GM23338 (cell line): ENCODE data around the gene MRPL37.

Experiments
- EZH2 ChIP-seq: fragments of 200-600 bp; sonication (generic); IDR thresholded peaks from one replicate; pipeline ENCODE4 v1.8.0; 2017; ENCODE audit warnings: antibody characterized with exemption, mild to moderate bottlenecking, low read depth; ENCODE audit not compliant: unreplicated experiment
- EZH2phosphoT487 ChIP-seq: fragments of 200-600 bp; sonication (generic); IDR thresholded peaks from one replicate; pipeline ENCODE4 v1.8.1; 2018; ENCODE audit warnings: antibody characterized with exemption; ENCODE audit not compliant: unreplicated experiment
- POLR2AphosphoS5 ChIP-seq: IDR thresholded peaks from 2 replicates; pipeline ENCODE4 v1.6.1; 2016; ENCODE audit warnings: antibody characterized with exemption, low read depth
- ZNF331 ChIP-seq: fragments of 250-450 bp; sonication (Bioruptor Pico); IDR thresholded peaks from 2 replicates; pipeline ENCODE4 v1.5.0; 2020; ENCODE audit warnings: low read depth, mild to moderate bottlenecking, moderate library complexity
- TF ChIP-seq, protein P1 (sequence below), 2 experiments: fragments of 200-600 bp in 1 of 2; sonication (generic) in 1 of 2; conservative IDR thresholded peaks; 2 replicates each; pipeline versions ENCODE4 v1.5.1 to v1.6.1; 2016 to 2017; ENCODE audit warnings: antibody characterized with exemption in 2 of 2, low read depth in 2 of 2, mild to moderate bottlenecking in 2 of 2, moderate library complexity in 1 of 2
- TF ChIP-seq, protein P2 (sequence below): IDR thresholded peaks from one replicate; pipeline ENCODE4 v1.6.1; 2018; ENCODE audit warnings: antibody characterized with exemption; ENCODE audit not compliant: unreplicated experiment

DNA sequence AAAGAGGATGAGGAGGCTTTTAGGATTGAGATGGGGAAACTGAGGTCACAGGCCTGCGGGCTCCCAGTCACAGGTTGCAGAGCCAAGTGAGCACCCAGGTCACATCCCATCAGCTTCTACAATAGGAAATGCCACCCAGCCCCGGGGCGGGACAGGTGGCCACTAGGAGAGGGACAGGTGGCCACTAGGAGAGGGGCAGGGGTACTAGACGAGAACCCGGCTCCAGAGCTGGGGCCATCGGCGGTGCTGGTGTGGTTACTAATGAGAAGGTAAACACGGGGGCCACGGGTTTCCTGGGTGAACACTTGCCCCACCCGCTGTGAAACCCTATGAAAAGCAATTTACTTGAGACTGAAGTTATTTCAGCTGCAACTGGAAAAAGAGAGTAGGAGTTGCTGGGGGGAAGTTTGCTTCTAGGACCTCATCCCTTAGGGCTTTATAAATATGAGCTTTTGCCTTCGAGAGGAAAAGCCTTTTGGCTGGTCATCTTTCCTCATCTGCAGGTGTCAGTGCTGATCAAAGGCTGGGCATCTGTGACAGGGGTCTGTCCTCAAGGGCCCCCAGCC is 52.5 kb downstream of the MRPL37 start:
- TF ChIP-seq, protein P1, sequence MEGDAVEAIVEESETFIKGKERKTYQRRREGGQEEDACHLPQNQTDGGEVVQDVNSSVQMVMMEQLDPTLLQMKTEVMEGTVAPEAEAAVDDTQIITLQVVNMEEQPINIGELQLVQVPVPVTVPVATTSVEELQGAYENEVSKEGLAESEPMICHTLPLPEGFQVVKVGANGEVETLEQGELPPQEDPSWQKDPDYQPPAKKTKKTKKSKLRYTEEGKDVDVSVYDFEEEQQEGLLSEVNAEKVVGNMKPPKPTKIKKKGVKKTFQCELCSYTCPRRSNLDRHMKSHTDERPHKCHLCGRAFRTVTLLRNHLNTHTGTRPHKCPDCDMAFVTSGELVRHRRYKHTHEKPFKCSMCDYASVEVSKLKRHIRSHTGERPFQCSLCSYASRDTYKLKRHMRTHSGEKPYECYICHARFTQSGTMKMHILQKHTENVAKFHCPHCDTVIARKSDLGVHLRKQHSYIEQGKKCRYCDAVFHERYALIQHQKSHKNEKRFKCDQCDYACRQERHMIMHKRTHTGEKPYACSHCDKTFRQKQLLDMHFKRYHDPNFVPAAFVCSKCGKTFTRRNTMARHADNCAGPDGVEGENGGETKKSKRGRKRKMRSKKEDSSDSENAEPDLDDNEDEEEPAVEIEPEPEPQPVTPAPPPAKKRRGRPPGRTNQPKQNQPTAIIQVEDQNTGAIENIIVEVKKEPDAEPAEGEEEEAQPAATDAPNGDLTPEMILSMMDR (conservative IDR thresholded peaks at IDR 0.05; ENCODE audit: low read depth in 2 of 2) = no peak
- TF ChIP-seq POLR2AphosphoS5 (no peak), EZH2phosphoT487 (no peak), EZH2 (no peak), ZNF331 (CRISPR knock-in tag) (no peak)
- TF ChIP-seq, protein P2, sequence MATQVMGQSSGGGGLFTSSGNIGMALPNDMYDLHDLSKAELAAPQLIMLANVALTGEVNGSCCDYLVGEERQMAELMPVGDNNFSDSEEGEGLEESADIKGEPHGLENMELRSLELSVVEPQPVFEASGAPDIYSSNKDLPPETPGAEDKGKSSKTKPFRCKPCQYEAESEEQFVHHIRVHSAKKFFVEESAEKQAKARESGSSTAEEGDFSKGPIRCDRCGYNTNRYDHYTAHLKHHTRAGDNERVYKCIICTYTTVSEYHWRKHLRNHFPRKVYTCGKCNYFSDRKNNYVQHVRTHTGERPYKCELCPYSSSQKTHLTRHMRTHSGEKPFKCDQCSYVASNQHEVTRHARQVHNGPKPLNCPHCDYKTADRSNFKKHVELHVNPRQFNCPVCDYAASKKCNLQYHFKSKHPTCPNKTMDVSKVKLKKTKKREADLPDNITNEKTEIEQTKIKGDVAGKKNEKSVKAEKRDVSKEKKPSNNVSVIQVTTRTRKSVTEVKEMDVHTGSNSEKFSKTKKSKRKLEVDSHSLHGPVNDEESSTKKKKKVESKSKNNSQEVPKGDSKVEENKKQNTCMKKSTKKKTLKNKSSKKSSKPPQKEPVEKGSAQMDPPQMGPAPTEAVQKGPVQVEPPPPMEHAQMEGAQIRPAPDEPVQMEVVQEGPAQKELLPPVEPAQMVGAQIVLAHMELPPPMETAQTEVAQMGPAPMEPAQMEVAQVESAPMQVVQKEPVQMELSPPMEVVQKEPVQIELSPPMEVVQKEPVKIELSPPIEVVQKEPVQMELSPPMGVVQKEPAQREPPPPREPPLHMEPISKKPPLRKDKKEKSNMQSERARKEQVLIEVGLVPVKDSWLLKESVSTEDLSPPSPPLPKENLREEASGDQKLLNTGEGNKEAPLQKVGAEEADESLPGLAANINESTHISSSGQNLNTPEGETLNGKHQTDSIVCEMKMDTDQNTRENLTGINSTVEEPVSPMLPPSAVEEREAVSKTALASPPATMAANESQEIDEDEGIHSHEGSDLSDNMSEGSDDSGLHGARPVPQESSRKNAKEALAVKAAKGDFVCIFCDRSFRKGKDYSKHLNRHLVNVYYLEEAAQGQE = no peak
